GM18907 (cell line): ENCODE results near the gene RBPJ.
"Not testable (repeated sequence)": the region's sequence is repeated elsewhere in the genome, so short reads cannot be mapped to it uniquely, and the experiment has no call there.

Source experiments
- ATAC-seq: cut with Tn5 transposase; IDR thresholded peaks from one replicate; pipeline ENCODE4 v1.9.1; 2021; ENCODE audit warnings: mild to moderate bottlenecking, moderate library complexity; ENCODE audit not compliant: unreplicated experiment

The RBPJ gene

DNA sequence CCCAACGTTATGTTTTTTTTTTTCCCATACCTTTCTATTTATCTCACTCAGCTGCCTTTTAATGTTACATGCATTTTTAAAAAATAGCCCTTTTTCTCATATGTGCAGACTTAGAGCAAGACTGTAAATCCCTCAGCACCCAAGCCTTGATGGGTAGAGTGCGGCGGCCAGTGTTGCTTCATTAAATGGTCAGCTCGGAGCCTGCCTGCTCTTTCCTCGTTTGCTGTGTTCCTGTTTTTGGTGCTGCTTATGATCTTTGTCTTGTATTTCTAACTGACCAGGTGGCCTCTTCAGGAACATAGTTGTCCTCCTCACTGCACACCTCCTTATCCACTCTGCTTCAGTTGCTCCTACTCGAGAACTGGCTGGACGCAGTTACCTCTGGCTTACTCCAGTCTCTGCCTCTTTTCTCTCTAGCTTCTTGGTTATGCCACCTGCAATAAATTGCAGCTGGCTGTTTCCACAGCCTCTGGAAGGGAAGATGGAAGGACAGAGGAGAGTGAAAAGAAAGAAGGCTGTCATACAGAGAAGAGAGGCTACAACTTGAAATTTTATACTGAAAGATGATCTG is 10.7 kb downstream of the RBPJ start:
- no peak for ATAC-seq

DNA sequence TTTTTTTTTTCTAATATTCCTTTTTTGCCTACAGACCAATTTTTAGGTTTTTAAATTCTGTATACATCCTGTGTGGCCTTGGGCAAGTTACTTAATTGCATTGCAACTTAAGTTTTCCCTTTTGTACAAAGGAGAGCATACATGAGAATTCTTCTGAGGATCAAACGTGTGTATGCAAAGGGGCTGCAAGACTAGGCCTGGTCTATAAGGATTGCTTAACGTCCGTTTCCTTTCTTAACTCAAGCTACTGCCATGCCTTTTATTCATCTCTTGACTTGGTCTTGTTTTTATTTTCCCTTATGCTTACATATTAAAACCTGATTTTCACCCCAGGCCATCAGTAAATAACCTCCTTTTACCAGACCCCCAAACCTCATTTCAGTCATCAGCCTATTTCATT is 13.6 kb downstream of the RBPJ start:
- ATAC-seq: no peak

DNA sequence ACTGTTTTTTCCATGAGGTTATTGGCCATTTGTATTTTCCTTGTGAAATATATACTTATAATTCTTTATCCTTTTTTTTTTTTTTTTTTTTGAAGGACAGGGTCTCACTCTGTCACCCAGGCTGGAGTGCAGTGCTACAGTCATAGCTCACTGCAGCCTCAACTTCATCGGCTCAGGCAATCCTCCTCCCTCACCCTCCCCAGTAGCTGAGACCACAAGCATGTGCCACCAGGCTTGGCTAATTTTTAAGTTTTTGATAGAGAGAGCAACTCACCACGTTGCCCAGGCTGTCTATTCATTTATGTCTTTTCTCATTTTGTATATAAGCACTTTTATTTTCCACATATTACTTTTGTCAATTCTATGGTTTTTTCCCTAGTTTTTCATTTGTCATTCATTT is 16.8 kb downstream of the RBPJ start:
- no peak for ATAC-seq

DNA sequence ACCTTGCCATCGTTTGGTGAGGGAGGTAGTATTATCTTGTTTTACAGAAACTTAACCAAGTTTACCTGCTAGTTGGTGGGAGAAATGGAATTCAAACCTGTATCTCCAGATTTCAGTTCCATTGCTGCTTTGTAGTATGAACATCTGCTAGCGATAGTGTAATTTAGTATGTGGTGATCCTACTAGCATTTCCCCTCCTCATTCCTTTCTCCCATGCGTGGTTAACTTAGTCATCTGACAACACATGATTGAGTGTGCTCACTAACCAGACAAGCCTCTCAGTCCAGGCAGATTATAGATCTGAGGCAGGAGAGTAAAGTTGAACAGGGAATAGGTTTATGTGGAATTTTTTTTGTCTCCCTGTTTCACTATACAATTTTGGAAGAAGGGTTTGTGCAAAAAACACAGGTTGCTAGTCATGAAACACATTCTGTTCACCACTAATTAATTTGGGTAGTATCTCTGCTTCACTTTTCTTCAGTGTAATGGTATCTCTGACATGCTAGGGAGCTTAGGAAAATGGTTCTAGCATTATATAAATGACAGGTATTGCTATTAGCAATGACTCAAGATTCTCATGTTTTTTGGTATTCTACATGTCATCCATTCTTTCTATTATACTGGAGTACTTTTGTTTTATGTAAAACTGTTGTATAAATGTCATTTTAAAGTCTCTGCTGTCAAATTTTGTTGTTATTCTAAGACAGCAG is 21.7 kb downstream of the RBPJ start:
- no peak for ATAC-seq

DNA sequence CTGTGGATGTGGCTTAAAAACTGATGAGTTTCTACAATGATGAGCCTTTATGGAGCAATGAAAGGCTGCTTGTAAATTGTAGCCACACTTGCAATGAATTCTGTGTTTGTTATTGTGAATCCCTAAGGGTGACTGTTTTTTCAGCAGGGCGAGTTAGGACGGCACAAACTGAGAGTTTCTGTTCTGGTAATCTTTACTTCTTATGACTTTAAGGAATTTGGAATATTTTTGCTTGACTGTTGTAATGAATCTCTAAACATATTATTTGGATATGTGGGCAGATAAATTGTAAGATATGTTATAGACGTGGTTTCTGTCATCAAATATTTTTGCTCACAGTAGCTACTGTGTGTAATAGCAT is 22.2 kb downstream of the RBPJ start:
- ATAC-seq: no peak

DNA sequence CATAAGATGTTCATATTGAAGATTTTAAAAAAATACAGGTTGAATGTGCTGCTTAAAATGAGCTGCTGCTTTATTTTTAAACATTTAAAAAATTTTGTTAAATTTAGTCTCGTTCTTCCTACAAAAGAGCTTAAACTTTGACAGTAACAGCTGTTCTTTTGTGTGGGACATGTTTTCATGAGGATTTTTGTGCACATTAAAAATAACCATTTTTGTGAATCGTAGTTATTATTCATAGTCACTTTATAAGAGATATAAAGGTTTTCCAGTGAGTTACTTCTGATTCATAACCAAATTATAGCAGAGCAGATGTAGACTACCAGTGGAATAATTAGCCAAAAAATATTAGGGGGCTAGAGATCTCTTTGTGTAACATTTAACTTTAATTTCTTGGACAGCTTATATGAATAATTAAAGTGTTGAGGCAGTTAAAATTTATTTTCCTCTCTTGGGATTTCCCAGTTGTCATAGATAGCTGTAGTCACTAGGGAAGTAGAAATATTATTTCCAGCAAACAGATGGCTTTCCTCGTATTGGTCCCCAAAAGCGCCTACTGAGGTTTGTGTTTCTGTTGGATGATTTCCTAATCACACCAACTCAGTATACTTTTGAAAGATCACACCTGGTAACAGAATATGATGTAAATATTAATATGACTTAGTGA is 24.2 kb downstream of the RBPJ start:
- no peak for ATAC-seq

DNA sequence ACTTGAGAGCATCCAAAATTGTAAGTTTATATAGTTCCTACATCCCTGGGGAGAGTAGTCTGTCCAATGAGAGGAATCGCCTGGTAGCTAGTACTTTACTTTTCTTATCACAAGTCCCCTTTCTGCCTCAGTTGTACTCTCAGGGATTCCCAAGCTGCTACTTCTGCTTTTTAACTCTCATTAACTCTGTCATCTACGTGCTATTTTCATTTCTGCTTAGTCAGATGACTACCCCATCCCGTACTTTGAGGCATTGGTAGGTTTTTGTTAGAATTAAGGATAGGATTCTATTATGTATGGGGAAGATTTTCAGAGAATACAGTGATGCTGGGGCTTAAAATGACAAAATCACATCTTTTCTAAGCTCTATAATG is 24.7 kb downstream of the RBPJ start:
- ATAC-seq: no peak

DNA sequence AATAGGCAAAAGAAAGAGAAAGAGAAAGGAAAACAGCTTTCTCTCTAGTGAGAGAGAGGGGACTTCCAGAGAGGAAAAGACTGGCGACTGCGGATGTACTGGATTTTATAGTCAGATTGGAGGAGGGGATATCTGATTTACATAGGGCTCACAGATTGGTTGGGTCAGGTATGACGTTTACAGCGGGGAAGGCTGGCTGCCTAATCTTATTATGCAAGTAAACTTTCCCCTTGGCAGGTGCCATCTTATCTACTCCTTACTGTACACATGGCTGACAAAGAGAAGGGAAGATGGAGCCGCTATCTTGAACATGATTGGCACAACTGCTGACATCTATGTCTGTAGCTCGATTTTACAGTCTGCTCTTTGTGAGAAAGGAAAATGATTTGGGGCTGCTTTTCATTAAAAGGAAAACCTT is 25.4 kb downstream of the RBPJ start:
- no peak for ATAC-seq

DNA sequence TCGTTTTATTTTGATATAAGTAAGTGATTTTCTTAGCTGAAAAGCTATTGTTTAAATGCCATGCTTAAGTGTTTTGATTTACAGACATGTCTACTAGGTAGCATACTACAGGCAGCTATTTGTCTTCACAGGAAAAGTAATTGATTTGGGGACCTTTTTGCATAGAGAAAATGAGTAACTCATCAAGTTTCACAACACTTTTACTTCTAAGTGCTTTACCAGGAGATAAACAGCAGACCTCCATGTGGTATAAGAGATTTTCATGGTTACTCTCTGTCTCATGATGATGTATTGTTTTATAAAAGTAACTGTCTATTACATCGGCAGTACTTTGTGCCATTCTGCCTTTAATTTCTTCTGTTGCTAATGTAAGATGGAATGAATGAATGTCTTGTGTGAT is 28.7 kb downstream of the RBPJ start:
- peak; percentile 73 for ATAC-seq

DNA sequence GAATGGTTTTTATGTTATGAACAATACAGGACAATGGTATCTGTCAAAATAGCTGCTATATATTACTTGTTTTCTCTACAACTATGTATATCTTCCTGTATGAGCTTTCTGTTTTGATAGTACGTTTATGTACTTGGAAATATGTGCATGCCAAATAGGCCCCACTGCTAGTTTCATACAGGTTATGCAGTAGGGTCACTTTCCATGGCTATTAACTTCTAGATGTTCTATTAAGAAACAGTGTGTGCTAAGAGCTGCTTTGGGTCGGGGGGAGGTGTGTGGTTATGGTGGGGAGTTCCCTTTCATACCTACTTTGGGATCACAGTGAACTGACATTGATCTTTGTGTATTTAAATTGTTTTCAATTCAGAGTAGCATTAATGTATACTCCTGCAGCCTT is 30.9 kb downstream of the RBPJ start:
- no peak for ATAC-seq

DNA sequence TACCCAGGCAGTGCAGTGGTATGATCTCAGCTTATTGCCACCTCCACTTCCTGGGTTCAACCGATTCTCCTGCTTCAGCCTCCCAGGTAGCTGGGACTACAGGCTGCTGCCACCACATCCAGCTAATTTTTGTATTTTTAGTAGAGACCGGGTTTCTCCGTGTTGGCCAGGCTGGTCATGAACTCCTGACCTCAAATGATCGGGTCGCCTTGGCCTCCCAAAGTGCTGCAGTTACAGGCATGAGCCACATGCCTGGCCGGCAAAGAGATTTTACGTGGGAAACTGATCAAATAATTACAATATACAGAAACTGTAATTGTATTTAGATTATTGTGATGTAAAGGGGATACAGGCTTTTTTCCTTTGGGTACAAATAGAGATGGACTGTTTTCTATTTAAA is 33.7 kb downstream of the RBPJ start:
- no peak for ATAC-seq

DNA sequence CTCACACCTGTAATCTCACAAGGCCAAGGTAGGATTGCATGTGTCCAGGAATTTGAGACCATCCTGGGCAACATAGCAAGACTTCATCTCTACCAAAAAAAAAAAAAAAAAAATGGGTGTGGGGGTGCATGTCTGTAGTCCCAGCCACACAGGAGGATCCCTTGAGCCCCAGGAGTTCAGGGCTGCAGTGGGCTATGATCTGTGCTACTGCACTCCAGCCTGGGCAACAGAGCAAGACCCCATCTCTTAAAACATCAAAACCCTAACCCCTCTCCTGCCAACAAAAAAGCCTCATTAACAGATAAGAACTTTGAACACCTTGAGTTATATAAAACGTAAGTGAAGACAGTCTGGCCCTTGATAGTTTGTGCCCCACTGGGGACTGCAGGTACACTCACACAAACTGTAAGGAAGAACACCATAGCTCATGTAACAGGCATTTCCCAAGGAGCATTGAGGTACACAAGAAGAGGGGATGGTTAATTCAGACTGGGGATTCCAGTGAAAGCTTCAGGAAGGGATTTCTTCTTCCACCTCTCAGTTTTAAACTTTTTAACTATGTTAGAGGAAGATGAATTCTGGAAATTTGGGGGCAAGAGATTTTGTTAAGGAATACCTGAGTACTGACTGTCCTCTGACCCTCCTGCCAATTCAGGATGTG is 34.7 kb downstream of the RBPJ start:
- peak; percentile 22 for ATAC-seq

DNA sequence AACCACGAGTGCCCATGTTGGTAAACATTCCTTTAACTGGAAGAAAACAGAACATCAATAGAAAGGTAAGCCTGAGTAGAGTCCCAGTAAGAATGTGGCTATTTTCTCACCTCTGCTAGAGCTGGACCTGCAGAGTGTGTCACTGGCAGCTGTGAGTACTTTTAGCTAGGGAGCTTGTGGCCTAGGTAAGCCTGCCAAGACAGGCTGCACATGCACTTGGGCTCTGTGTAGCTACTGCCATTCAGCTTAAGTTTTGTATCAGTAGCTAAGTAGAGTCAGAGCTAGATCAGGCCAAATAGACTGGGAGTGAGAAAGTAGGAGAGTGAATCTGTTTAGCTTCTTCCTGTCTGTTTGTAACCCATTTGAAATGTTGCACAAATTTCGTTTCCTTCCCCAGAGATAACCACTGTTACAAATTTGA is 35.3 kb downstream of the RBPJ start:
- peak; percentile 60 for ATAC-seq

DNA sequence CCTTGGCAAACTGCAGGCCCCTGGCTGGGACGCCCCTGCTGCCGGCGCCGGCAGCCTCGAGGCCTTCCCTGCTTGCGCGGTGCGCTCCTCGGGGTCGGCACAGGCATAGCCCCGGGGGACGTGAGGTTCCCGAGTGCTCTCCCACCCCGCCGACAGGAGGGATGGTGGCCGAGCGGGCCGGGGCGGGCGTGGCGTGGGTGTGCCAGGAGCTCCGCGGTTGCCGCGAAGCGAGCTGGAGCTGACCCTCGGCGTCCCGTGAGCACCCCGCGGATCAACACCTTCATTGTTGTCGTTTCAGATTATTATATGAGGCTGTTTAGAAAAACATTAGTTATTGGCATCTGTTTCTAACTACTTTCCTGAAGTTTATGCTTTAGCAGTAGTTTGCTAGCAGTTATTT is 38.7 kb downstream of the RBPJ start:
- not testable (repeated sequence) for ATAC-seq

DNA sequence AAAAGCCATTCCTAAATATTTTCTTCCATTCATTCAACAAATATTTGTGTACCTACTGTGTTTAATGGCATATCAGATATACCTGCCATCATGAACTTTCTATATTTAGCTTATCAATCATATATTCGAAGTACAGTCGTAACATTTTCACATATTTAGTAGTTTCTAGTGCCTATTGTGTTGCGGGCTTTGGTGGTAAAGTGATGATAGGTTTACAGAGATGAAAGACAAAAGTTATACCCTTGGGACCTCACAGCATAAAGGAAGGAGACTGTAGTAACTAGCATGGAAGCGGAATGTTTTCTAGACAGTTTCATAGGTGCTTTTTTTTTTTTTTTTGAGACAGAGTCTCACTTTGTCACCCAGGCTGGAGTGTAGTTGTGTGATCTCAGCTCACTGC is 39.5 kb downstream of the RBPJ start:
- ATAC-seq: no peak

DNA sequence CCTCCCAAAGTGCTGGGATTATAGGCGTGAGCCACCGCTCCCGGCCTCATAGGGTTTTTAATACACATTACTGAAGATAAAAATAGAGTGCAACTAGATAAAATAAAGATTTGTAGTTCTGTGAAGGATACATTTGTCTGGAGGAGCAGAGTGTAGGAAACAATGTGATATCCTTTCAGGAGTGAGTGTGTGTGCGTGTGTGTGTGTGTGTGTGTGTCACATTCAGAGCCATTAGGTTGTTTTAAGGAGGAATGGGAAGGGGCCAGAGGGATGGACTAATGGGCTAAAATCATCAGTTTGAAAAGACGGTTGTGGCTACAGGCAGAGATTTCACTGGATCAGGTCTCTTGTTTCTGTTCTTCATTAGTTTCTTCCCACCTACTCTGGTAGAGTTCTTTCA is 40.0 kb downstream of the RBPJ start:
- no peak for ATAC-seq

DNA sequence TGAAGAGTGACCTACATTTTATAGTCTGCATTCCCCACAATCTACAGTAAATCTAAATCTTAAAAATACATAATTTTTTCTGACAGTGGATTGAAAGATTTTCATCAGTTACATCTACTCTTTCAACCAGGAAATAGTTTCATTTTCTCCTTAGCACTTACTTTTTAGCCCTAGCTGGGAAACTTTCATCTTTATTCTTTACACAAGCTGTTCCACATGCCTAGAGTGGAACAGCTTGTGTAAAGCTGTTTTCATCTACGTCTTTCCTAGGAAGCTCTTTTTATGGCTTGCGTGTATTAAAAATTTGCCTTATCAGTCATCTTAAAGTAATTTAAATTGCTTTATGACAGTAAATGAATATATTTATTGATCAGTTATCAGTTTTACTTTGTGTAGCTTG is 40.5 kb downstream of the RBPJ start:
- no peak for ATAC-seq

DNA sequence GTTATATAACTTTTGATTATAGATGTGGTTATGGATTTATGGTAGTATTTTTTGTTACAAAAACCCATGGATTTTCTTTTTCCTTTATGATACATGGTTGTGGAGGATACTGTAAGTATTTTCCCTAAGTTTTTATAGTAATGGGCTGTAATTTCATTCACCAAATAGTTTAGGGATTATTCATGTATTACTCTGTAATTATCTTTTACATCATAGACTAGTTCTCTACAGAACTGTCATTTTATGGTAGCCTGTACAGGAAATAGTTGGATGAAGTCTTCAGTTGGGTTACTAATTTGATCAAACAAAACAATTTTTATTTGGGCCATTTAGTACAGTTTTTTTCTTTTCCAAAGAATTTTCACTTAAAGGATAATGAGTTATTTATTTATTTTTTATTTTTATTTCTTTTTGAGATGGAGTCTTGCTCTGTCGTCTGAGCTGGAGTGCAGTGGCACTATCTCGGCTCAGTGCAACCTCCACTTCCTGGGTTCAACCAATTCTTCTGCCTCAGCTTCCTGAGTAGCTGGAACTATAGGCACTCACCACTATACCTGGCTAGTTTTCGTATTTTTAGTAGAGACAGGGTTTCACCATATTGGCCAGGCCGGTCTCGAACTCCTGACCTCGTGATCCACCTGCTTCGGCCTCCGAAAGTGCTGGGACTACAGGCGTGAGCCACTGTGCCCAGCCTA is 42.1 kb downstream of the RBPJ start:
- no peak for ATAC-seq

DNA sequence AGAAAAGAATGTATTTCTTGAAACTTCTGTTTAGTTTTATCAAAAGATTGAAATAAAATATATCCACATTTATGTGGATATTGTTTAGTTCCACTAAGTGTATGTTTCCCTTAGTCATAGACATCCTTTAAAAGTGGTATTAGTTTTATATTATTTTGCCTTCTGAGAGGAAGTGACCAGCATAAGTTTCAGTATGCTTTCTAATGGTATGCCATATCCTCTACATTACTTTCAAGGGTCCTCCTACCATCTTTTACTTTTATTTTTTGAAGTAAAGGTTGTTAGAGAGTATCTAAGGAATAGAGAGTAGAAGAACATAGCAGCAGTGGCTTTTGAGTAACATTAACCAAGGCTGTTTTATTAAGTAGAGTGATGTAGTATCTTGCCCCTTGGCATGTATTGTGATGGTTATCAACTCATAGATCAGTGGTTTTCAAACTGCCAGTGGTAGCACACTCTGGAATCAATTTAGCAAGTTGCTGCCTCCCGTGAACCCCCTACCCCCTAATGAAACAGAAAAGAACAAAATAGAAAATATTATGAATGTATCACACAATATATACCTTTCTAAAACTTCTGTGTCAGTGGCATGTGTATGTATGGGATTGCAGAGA is 44.8 kb downstream of the RBPJ start:
- ATAC-seq: peak; percentile 75

DNA sequence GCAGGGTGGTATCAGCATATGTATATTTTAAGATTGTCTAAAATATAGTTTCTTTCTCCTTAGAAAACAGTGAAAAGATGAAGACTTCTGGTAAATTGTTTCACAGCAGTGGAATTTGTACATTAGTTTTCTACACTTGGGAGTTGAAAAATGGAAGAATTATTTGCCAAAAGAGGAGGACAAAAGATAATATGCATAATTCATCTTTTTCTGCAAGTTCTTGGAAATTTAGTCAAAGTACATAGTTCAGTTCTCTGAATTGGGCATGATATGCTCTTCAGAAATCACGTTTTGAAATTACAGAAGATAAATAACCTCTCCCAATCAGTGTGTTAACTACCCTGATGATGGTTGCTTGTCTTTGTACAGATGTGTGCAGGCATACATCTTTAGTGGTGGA is 47.0 kb downstream of the RBPJ start:
- no peak for ATAC-seq

DNA sequence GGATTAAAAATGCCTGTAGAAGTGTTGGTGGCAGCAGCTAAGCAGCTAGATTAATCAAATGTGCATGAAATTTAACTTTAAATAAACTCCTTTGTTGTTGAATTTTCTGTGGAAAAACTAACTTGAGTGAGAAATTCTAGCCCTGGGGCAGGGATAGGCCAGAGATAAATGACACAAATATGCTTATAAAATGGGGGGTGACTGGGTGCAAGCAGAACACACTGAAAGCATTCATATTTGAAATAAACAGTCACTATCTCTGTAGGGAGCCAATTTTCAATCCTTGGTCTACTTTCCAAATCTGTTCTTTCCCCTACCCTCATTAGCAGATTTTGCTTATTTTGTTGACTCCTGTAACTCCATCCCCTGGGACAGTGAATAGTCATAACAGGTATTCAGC is 47.9 kb downstream of the RBPJ start:
- no peak for ATAC-seq
